ENCODE data around the gene SRL.

SRL gene

GRCh38 chr16:4264546-4264945 is 22.7 kb upstream of the SRL start:
- Histone ChIP-seq H3K9ac (ENCODE audit: low read length) (no peak overlapping the region), H3K4me2 (ENCODE audit: low read depth, low read length) (no peak overlapping the region), H3K4me3 (ENCODE audit: low read length) (no peak overlapping the region), H2AFZ (ENCODE audit: low read length) (no peak overlapping the region), H3K27ac (ENCODE audit: low read length) (no peak overlapping the region), H3F3A (ENCODE audit: insufficient read depth, low read length) (no peaks in the 10 kb centered on the region), H4K20me1 (ENCODE audit: insufficient read depth, low read length) (peaks cover 11% of the 10 kb centered on the region), H3K9me3 (replicated peaks; ENCODE audit: insufficient read depth, low read length) (no peaks in the 10 kb centered on the region), H3K4me1 (ENCODE audit: low read length) (no peaks in the 10 kb centered on the region), H3K9me2 (replicated peaks; ENCODE audit: insufficient read depth, low read length) (no peaks in the 10 kb centered on the region), H3K27me3 (replicated peaks; ENCODE audit: insufficient read depth, low read length) (no peaks in the 10 kb centered on the region), H3K79me2 (ENCODE audit: low read length) (peaks cover 81% of the 10 kb centered on the region), H3K36me3 (replicated peaks; ENCODE audit: insufficient read depth, low read length) (no peaks in the 10 kb centered on the region; the same call in 1 of the 2 replicates)
- no peak for DNase-seq
- TF ChIP-seq EZH2 (optimal IDR thresholded peaks at IDR 0.05; ENCODE audit: low read depth, low read length) (no peak), EZH2phosphoT487 (IDR thresholded peaks at IDR 0.05; ENCODE audit: low read length) (no peak)
- TF ChIP-seq, protein P1, sequence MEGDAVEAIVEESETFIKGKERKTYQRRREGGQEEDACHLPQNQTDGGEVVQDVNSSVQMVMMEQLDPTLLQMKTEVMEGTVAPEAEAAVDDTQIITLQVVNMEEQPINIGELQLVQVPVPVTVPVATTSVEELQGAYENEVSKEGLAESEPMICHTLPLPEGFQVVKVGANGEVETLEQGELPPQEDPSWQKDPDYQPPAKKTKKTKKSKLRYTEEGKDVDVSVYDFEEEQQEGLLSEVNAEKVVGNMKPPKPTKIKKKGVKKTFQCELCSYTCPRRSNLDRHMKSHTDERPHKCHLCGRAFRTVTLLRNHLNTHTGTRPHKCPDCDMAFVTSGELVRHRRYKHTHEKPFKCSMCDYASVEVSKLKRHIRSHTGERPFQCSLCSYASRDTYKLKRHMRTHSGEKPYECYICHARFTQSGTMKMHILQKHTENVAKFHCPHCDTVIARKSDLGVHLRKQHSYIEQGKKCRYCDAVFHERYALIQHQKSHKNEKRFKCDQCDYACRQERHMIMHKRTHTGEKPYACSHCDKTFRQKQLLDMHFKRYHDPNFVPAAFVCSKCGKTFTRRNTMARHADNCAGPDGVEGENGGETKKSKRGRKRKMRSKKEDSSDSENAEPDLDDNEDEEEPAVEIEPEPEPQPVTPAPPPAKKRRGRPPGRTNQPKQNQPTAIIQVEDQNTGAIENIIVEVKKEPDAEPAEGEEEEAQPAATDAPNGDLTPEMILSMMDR (IDR thresholded peaks at IDR 0.05; ENCODE audit: low read length) = no peak

DNA sequence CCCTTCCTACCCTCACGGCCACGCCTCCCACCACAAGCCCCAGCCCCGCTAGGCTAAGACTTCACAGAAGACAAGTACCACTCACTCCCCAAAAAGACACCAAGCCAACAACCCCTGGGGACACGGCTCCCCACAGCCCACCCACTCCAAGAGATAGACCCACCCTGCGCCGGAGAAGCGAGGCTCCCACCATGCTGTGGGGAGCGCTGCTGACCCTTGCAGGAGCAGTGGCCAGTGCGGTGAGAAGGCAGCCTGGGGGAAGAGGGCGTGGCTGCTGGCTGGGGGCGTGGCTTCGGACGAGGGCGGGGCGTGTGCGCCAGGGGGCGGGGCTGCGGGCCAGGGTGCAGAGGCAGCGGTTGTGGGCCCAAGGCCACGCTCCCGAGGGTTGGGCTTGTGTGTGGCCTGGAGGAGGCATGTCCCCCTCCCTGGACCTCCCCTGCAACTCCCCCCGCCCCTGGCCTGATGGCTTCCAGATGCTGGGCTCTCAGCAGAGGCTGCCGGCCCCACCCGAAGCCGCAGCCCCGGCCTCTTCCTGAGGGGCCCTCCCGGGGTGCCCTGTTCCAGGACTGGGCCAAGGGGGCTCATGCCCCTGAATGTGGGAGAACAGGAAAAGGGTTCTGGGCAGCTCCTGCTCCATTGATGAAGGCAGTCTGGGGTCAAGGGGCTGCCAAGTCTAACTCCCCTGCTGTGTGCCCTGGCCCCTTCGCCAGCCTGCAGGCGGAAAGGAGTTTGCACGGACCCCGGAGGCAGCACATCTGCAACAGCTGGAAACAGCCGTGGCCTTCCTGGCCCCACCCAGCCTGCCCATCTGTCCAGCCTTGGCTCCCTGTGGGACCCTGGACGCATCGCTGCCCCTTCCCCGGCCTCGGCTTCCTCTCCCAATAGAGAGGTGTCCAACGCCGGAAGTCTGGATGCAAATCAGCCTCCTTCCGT is 21.9 kb upstream of the SRL start:
- no peak for TF ChIP-seq EZH2 (optimal IDR thresholded peaks at IDR 0.05; ENCODE audit: low read depth, low read length)
- TF ChIP-seq, protein P1 (IDR thresholded peaks at IDR 0.05; ENCODE audit: low read length) = no peak
- TF ChIP-seq EZH2phosphoT487 (IDR thresholded peaks at IDR 0.05; ENCODE audit: low read length) = no peak
- no peaks in the 10 kb centered on the region for H3K27me3 ChIP-seq (replicated peaks; ENCODE audit: insufficient read depth, low read length)
- no peaks in the 10 kb centered on the region for H3K9me2 ChIP-seq (replicated peaks; ENCODE audit: insufficient read depth, low read length)
- no peaks in the 10 kb centered on the region; the same call in 1 of the 2 replicates for H3K36me3 ChIP-seq (replicated peaks; ENCODE audit: insufficient read depth, low read length)
- no peaks in the 10 kb centered on the region for H3K4me1 ChIP-seq (ENCODE audit: low read length)
- H2AFZ ChIP-seq (ENCODE audit: low read length) = no peak overlapping the region
- H3K9ac ChIP-seq (ENCODE audit: low read length) = no peak overlapping the region
- no peak overlapping the region for H3K27ac ChIP-seq (ENCODE audit: low read length)
- H3K9me3 ChIP-seq (replicated peaks; ENCODE audit: insufficient read depth, low read length) = no peaks in the 10 kb centered on the region
- H3K4me3 ChIP-seq (ENCODE audit: low read length) = no peak overlapping the region
- peaks cover 74% of the 10 kb centered on the region for H3K79me2 ChIP-seq (ENCODE audit: low read length)
- H3K4me2 ChIP-seq (ENCODE audit: low read depth, low read length) = no peak overlapping the region
- no peak for DNase-seq
- no peaks in the 10 kb centered on the region for H3F3A ChIP-seq (ENCODE audit: insufficient read depth, low read length)
- H4K20me1 ChIP-seq (ENCODE audit: insufficient read depth, low read length) = peaks cover 11% of the 10 kb centered on the region

DNA sequence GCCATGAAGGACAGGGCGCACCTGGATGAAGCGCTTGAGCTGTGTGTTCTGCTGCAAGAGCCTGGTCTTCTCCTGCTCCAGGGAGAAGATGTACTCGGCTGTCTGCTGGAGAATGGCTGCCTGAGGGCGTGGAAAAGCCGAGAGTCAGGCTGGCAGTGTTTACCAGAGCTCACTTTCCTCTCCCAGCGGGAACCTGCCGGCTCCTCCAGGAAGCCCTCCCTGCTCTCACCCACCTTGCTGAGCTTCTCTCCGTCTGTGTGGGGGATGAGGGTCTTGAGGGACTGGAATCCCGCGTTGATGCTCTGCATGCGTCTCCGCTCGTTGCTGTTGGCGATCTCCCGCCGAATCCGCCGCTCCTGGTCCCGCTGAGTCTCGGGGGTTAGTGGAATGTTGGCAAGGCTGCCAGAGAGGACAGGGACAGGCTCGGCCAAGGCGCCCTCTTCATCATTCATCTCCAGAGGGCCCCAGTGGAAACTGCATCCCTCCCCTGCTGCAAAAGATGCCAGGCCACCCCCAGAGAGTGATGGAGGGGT is 20.5 kb upstream of the SRL start:
- peaks cover 60% of the 10 kb centered on the region for H3K79me2 ChIP-seq (ENCODE audit: low read length)
- H3K4me3 ChIP-seq (ENCODE audit: low read length) = no peak overlapping the region
- no peak for DNase-seq
- H2AFZ ChIP-seq (ENCODE audit: low read length) = no peak overlapping the region
- no peak overlapping the region for H3K4me2 ChIP-seq (ENCODE audit: low read depth, low read length)
- no peaks in the 10 kb centered on the region for H3K27me3 ChIP-seq (replicated peaks; ENCODE audit: insufficient read depth, low read length)
- H3F3A ChIP-seq (ENCODE audit: insufficient read depth, low read length) = no peaks in the 10 kb centered on the region
- no peaks in the 10 kb centered on the region for H3K4me1 ChIP-seq (ENCODE audit: low read length)
- no peak overlapping the region for H3K9ac ChIP-seq (ENCODE audit: low read length)
- H3K36me3 ChIP-seq (replicated peaks; ENCODE audit: insufficient read depth, low read length) = no peaks in the 10 kb centered on the region; the same call in 1 of the 2 replicates
- no peaks in the 10 kb centered on the region for H3K9me3 ChIP-seq (replicated peaks; ENCODE audit: insufficient read depth, low read length)
- TF ChIP-seq EZH2phosphoT487 (IDR thresholded peaks at IDR 0.05; ENCODE audit: low read length) = no peak
- TF ChIP-seq, protein P1 (IDR thresholded peaks at IDR 0.05; ENCODE audit: low read length) = no peak
- no peak for TF ChIP-seq EZH2 (optimal IDR thresholded peaks at IDR 0.05; ENCODE audit: low read depth, low read length)
- H4K20me1 ChIP-seq (ENCODE audit: insufficient read depth, low read length) = peaks cover 11% of the 10 kb centered on the region
- H3K27ac ChIP-seq (ENCODE audit: low read length) = no peak overlapping the region
- no peaks in the 10 kb centered on the region for H3K9me2 ChIP-seq (replicated peaks; ENCODE audit: insufficient read depth, low read length)

Data from MM.1S (cell line).